H1 (cell line): ENCODE results near the gene WBP11. TPM values are rescaled to one million over a fixed set of nuclear protein-coding genes. Genes with fewer than 3 reads are reported as not detected.

Experiments used
- CTCF ChIA-PET: fragments of 300-600 bp; sonication (Branson Sonifier 250); formaldehyde crosslinking; loops from one replicate; lab custom pipeline; 2021; ENCODE audit not compliant: partially characterized antibody; lab: Charles Lee
- POLR2A ChIA-PET: fragments of 300-600 bp; sonication (Branson Sonifier 250); formaldehyde crosslinking; loops from one replicate; lab custom pipeline; 2021; ENCODE audit warnings: inconsistent platforms; ENCODE audit not compliant: partially characterized antibody; lab: Charles Lee
- DNase-seq, 2 experiments: peaks; one replicate each; pipeline versions ENCODE4 v3.0.0 to v3.0.0-alpha.2; 2010 to 2022; ENCODE audit warnings: low spot score in 2 of 2, low read depth in 1 of 2, mixed read lengths in 1 of 2
- FAIRE-seq: peaks from 2 replicates; lab custom pipeline; 2011; peaks lifted over from hg19 to GRCh38; lab: Jason Lieb, UNC
- H2AFZ ChIP-seq: 2 replicates; pipeline ENCODE4 v1.8.1; 2012; ENCODE audit warnings: low read length, inconsistent platforms
- H2AK5ac ChIP-seq: 2 replicates; pipeline ENCODE4 v1.6.1; 2013; ENCODE audit warnings: low read depth, low read length
- H2BK120ac ChIP-seq: replicated peaks from 2 replicates; pipeline ENCODE3; 2013; ENCODE audit warnings: low read depth, low read length, inconsistent platforms
- H2BK12ac ChIP-seq: 2 replicates; pipeline ENCODE4 v1.6.1; 2013; ENCODE audit warnings: low read depth, low read length
- H2BK15ac ChIP-seq: 2 replicates; pipeline ENCODE4 v1.6.1; 2013; ENCODE audit warnings: low read length
- H2BK20ac ChIP-seq: 2 replicates; pipeline ENCODE4 v1.6.1; 2013; ENCODE audit warnings: low read length
- H2BK5ac ChIP-seq: 2 replicates; pipeline ENCODE4 v1.6.1; 2013; ENCODE audit warnings: low read depth, low read length
- H3K14ac ChIP-seq: 2 replicates; pipeline ENCODE4 v1.6.1; 2013; ENCODE audit warnings: inconsistent platforms; ENCODE audit not compliant: insufficient read length
- H3K18ac ChIP-seq: 2 replicates; pipeline ENCODE4 v1.6.1; 2013; ENCODE audit warnings: low read length; ENCODE audit errors: extremely low read depth
- H3K23ac ChIP-seq: 2 replicates; pipeline ENCODE4 v1.6.1; 2013; ENCODE audit warnings: inconsistent platforms; ENCODE audit not compliant: insufficient read length
- H3K23me2 ChIP-seq: 2 replicates; pipeline ENCODE4 v1.6.1; 2013; ENCODE audit warnings: low read depth, low read length
- H3K27ac ChIP-seq: 2 replicates; pipeline ENCODE4 v1.6.1; 2011; ENCODE audit warnings: low read depth, low read length, inconsistent platforms
- H3K27me3 ChIP-seq, 4 experiments: replicated peaks in 1 of 4; 1 replicate in 1 of 4; 2 replicates in 3 of 4; pipeline versions ENCODE4 v1.6.1 to v1.8.1; 2011 to 2013; ENCODE audit warnings: low read length in 3 of 4, mild to moderate bottlenecking in 3 of 4, inconsistent platforms in 2 of 4, mixed read lengths in 2 of 4, moderate library complexity in 1 of 4; ENCODE audit not compliant: control insufficient read depth in 3 of 4, insufficient read depth in 3 of 4; ENCODE audit errors: extremely low read depth in 1 of 4
- H3K36me3 ChIP-seq, 4 experiments: 2 replicates each; pipeline versions ENCODE4 v1.6.1 to v1.8.1; 2011 to 2013; ENCODE audit warnings: mild to moderate bottlenecking in 4 of 4, low read length in 3 of 4, moderate library complexity in 2 of 4, control low read depth in 1 of 4, inconsistent platforms in 1 of 4; ENCODE audit not compliant: insufficient read depth in 4 of 4, control insufficient read depth in 2 of 4
- H3K4ac ChIP-seq: replicated peaks from 2 replicates; pipeline ENCODE3; 2013; ENCODE audit warnings: low read length, low read depth, mixed read lengths, inconsistent platforms; ENCODE audit not compliant: insufficient read length
- H3K4me1 ChIP-seq, 4 experiments: replicated peaks in 1 of 4; 1 replicate in 1 of 4; 2 replicates in 3 of 4; pipeline versions ENCODE4 v1.6.1 to v1.8.1; 2011 to 2013; ENCODE audit warnings: low read length in 3 of 4, inconsistent platforms in 2 of 4, mixed read lengths in 1 of 4; ENCODE audit not compliant: insufficient read depth in 4 of 4, control insufficient read depth in 3 of 4
- H3K4me2 ChIP-seq, 2 experiments: 2 replicates each; pipeline versions ENCODE4 v1.6.1 to v1.8.1; 2011 to 2013; ENCODE audit warnings: low read depth in 2 of 2, low read length in 2 of 2, control low read depth in 1 of 2, inconsistent platforms in 1 of 2, mild to moderate bottlenecking in 1 of 2; ENCODE audit not compliant: insufficient read depth in 1 of 2
- H3K4me3 ChIP-seq, 4 experiments: fragments of 200-600, 300-600 bp in 1 of 4; sonication (generic), shearing (Covaris generic), sonication (Bioruptor Twin) in 1 of 4; 2 replicates each; pipeline versions ENCODE4 v1.5.1 to v1.8.1; 2011 to 2016; ENCODE audit warnings: low read length in 4 of 4, low read depth in 3 of 4, control low read depth in 2 of 4, inconsistent platforms in 2 of 4, mild to moderate bottlenecking in 2 of 4, mixed read lengths in 1 of 4, moderate library complexity in 1 of 4; ENCODE audit not compliant: insufficient read depth in 2 of 4; ENCODE audit errors: extremely low read depth in 1 of 4
- H3K56ac ChIP-seq: replicated peaks from 2 replicates; pipeline ENCODE3; 2013; ENCODE audit warnings: low read depth, mild to moderate bottlenecking, mixed read lengths, low read length, inconsistent platforms; ENCODE audit not compliant: insufficient read length
- H3K79me1 ChIP-seq: 2 replicates; pipeline ENCODE4 v1.6.1; 2013; ENCODE audit warnings: low read depth, low read length, control low read depth
- H3K79me2 ChIP-seq, 2 experiments: 2 replicates each; pipeline versions ENCODE4 v1.6.1 to v1.8.1; 2012 to 2013; ENCODE audit warnings: low read length in 2 of 2, mild to moderate bottlenecking in 2 of 2, inconsistent platforms in 1 of 2; ENCODE audit not compliant: insufficient read depth in 2 of 2, control insufficient read depth in 1 of 2
- H3K9ac ChIP-seq, 4 experiments: replicated peaks in 1 of 4; 1 replicate in 1 of 4; 2 replicates in 3 of 4; pipeline versions ENCODE4 v1.6.1 to v1.8.1; 2011 to 2013; ENCODE audit warnings: low read depth in 3 of 4, low read length in 3 of 4, control low read depth in 2 of 4, mild to moderate bottlenecking in 2 of 4, moderate library complexity in 2 of 4, inconsistent platforms in 1 of 4; ENCODE audit errors: extremely low read depth in 1 of 4
- H3K9me3 ChIP-seq, 2 experiments: 2 replicates each; pipeline versions ENCODE4 v1.6.1 to v1.8.1; 2012 to 2013; ENCODE audit warnings: mild to moderate bottlenecking in 2 of 2, moderate library complexity in 2 of 2, control low read depth in 1 of 2, inconsistent platforms in 1 of 2, low read depth in 1 of 2, low read length in 1 of 2, mixed read lengths in 1 of 2; ENCODE audit not compliant: insufficient read depth in 2 of 2
- H4K20me1 ChIP-seq, 2 experiments: replicated peaks in 1 of 2; 2 replicates each; pipeline versions ENCODE3 to v1.8.1; 2011 to 2013; ENCODE audit warnings: inconsistent platforms in 2 of 2, low read length in 2 of 2, mild to moderate bottlenecking in 1 of 2; ENCODE audit not compliant: insufficient read depth in 2 of 2, control insufficient read depth in 1 of 2
- H4K5ac ChIP-seq: 2 replicates; pipeline ENCODE4 v1.6.1; 2013; ENCODE audit warnings: low read length, low read depth, mixed read lengths, inconsistent platforms; ENCODE audit not compliant: insufficient read length
- H4K8ac ChIP-seq: 2 replicates; pipeline ENCODE4 v1.8.0; 2013; ENCODE audit warnings: mild to moderate bottlenecking, moderate library complexity, low read length, inconsistent platforms; ENCODE audit not compliant: insufficient read depth; ENCODE audit errors: extremely low read depth
- H4K91ac ChIP-seq: replicated peaks from 2 replicates; pipeline ENCODE3; 2013; ENCODE audit warnings: low read length, mixed read lengths, inconsistent platforms; ENCODE audit not compliant: insufficient read length
- MAFK ChIP-seq: IDR thresholded peaks from 2 replicates; pipeline ENCODE4 v1.6.1; 2012; ENCODE audit warnings: low read depth, mild to moderate bottlenecking, improper control_type of control experiment, low read length
- SP1 ChIP-seq: IDR thresholded peaks from 2 replicates; pipeline ENCODE4 v1.6.1; 2011; ENCODE audit warnings: low read depth, low read length
- WGBS, 2 experiments: shearing (Covaris generic) in 1 of 2; methylation state at CpG; one replicate each; pipeline versions ENCODE4 v1.1.6 to v1.1.7; 2013 to 2015; ENCODE audit warnings: low lambda C conversion rate in 2 of 2, mixed read lengths in 2 of 2, inconsistent platforms in 1 of 2, low coverage in 1 of 2, missing lambda C conversion rate in 1 of 2; ENCODE audit not compliant: insufficient replicate concordance in 2 of 2, insufficient coverage in 1 of 2, insufficient read length in 1 of 2; ENCODE audit errors: extremely low coverage in 1 of 2, missing lambda C conversion rate in 1 of 2; 5-methylcytosine and 5-hydroxymethylcytosine counted together
- polyA plus RNA-seq, 7 experiments: library from polyadenylated mRNA; depleted of rRNA in 3 of 7; stranded (reverse) in 5 of 7; unstranded in 2 of 7; fragments of >200 nt in 5 of 7; fragments of 200-250 nt in 2 of 7; gene quantifications; 1 replicate in 5 of 7; 2 replicates in 1 of 7; 4 replicates in 1 of 7; pipeline versions ENCODE4 v1.2.1 to v1.2.3, GENCODE V29; 2011 to 2013; ENCODE audit warnings: missing spikeins in 2 of 7, mixed read lengths in 2 of 7
- total RNA-seq: library from RNA; stranded (reverse); fragmentation: NEBNext Ultra II Directional; extraction: Animal tissue kit (Norgen Biotek cat#: 25700); gene quantifications from 2 replicates; pipeline ENCODE4 v1.2.1, GENCODE V29; 2021

Gene WBP11
- total and polyA plus RNA-seq, 2 of the 8 experiments (the other 6 are each of a cell fraction or from before 2014, with no cell fraction given), result 22.1 to 134 TPM

DNA sequence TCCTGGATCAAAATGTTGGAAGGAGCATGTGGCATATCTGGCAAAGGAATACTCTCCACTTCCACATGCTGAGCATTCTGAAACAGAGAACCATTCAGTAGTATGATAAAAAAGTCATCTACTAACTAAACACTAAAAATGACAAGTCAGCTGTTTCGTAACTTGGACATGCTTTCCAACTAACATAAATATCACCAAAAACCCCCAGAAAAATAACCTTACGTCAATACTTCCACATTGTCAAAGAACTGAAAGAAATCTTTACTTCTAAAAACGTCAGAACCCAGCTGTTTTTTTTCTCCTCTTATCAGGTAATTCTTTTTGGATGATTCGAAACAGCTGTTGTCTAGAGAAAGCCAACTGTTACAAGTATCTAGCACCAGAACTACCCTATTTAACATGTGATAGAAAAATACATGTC is 8.2 kb downstream of the WBP11 start:
- no peak overlapping the region for H3K9ac ChIP-seq
- no peak overlapping the region for H4K8ac ChIP-seq
- no peaks in the 10 kb centered on the region for H3K27me3 ChIP-seq
- TF ChIP-seq MAFK (peak; percentile 13; the same call in 1 of the 2 replicates), SP1 (no peak)
- no peaks in the 10 kb centered on the region for H3K4me1 ChIP-seq
- H2BK15ac ChIP-seq, result no peak overlapping the region
- FAIRE-seq, result no peak
- no peak overlapping the region for H2BK120ac ChIP-seq
- no peaks in the 10 kb centered on the region for H3K79me1 ChIP-seq
- H3K9me3 ChIP-seq, result no peaks in the 10 kb centered on the region
- H4K5ac ChIP-seq, result no peak overlapping the region
- H3K36me3 ChIP-seq, result peaks cover 22 to 87% (median 61%) of the 10 kb centered on the region in 4 experiments
- no peak overlapping the region for H2AFZ ChIP-seq
- H2BK12ac ChIP-seq, result no peak overlapping the region
- H3K18ac ChIP-seq, result no peak overlapping the region
- H4K91ac ChIP-seq, result no peak overlapping the region
- no peak overlapping the region for H3K14ac ChIP-seq
- H3K27ac ChIP-seq, result no peak overlapping the region
- no peak overlapping the region for H2BK20ac ChIP-seq
- no peak overlapping the region for H3K4ac ChIP-seq
- peaks cover 0 to 2% of the 10 kb centered on the region in 2 experiments for H4K20me1 ChIP-seq
- no peak overlapping the region for H2AK5ac ChIP-seq
- WGBS, 2 experiments, result 85 to 100% methylated on average over 1 to 4 of the region's 4 CpGs
- no peak overlapping the region for H3K4me2 ChIP-seq
- POLR2A ChIA-PET, result no interaction called here
- H2BK5ac ChIP-seq, result no peak overlapping the region
- H3K79me2 ChIP-seq, result peaks cover 0 to 29% of the 10 kb centered on the region in 2 experiments; a peak in 2 of 4 replicates
- DNase-seq, result no peak
- CTCF ChIA-PET, result interaction anchor here (1.0 kb wide), 1 partner anchor 11 kb away, joined by 4 read pairs; no protein-coding TSS in a partner anchor
- H3K23me2 ChIP-seq, result no peaks in the 10 kb centered on the region
- no peak overlapping the region for H3K4me3 ChIP-seq
- no peak overlapping the region for H3K56ac ChIP-seq
- H3K23ac ChIP-seq, result no peak overlapping the region
